ENCODE results near the gene GRIA1.

The GRIA1 gene

GRCh38 chr5:153775923-153776322 lies 285.5 kb downstream of the GRIA1 start:
- Histone ChIP-seq H3K4me1 (ENCODE audit: control insufficient read depth, insufficient read depth, low read length, unreplicated experiment) (no peaks in the 10 kb centered on the region), H3K79me2 (ENCODE audit: control insufficient read depth, insufficient read depth, low read length, unreplicated experiment) (no peaks in the 10 kb centered on the region), H2AFZ (ENCODE audit: low read length, unreplicated experiment) (no peak overlapping the region), H3K4me3 (ENCODE audit: low read depth, low read length) (no peak overlapping the region), H3K36me3 (ENCODE audit: insufficient read depth, low read length) (no peaks in the 10 kb centered on the region), H3K27me3 (ENCODE audit: insufficient read depth, low read length) (no peaks in the 10 kb centered on the region), H3K27ac (ENCODE audit: low read depth, low read length) (no peak overlapping the region)

DNA sequence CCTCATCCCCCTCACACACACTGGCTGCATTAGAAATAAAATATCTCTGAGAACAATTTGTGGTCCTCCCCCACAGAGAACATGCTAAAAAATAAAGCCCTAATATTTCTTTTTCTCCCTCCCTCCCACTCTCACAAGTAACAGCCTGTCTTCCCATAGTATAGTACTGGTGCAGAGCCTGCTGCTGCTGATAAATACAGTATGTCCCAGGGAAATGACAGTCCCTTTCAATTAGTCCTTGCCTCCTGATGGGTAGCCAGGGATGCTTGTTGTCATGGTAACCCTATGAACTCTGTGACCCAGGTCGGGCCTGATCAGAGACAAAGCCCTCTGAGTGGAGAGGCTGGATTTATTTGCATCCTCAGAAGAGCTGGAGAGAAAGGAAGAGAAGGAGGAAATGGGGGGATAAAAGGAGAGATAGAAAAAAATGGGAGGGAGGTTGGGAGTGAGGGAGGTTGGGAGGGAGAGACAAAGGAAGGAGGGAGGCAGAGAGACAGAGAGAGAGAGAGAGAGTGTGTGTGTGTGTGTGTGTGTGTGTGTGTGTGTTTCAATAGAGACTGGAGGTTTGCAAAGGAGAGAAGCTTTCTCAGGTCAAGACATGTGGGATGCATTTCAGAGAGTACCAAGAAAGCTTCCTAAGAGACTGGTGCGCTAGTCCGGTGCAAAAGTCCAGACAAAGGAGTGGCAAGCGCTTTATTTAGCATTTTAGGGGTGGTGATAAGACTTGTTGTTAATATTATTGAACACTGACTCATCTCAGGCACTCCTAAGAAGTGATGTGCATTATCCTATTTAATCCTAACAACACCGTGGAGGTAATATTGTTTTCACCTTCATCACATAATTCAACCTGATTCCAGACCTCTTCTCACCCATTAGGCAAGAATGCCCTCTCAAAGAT lies 287.5 kb downstream of the GRIA1 start:
- Histone ChIP-seq H3K4me3 (ENCODE audit: low read depth, low read length) (no peak overlapping the region), H3K4me1 (ENCODE audit: control insufficient read depth, insufficient read depth, low read length, unreplicated experiment) (no peaks in the 10 kb centered on the region), H2AFZ (ENCODE audit: low read length, unreplicated experiment) (no peak overlapping the region), H3K36me3 (ENCODE audit: insufficient read depth, low read length) (no peaks in the 10 kb centered on the region), H3K27me3 (ENCODE audit: insufficient read depth, low read length) (no peaks in the 10 kb centered on the region), H3K27ac (ENCODE audit: low read depth, low read length) (no peak overlapping the region), H3K79me2 (ENCODE audit: control insufficient read depth, insufficient read depth, low read length, unreplicated experiment) (no peaks in the 10 kb centered on the region)

- no peak overlapping the region for H3K27ac ChIP-seq (ENCODE audit: low read depth, low read length)
- H3K27me3 ChIP-seq (ENCODE audit: insufficient read depth, low read length), result no peaks in the 10 kb centered on the region
- no peaks in the 10 kb centered on the region for H3K4me1 ChIP-seq (ENCODE audit: control insufficient read depth, insufficient read depth, low read length, unreplicated experiment)
- no peaks in the 10 kb centered on the region for H3K79me2 ChIP-seq (ENCODE audit: control insufficient read depth, insufficient read depth, low read length, unreplicated experiment)
- no peak overlapping the region for H2AFZ ChIP-seq (ENCODE audit: low read length, unreplicated experiment)
- no peaks in the 10 kb centered on the region for H3K36me3 ChIP-seq (ENCODE audit: insufficient read depth, low read length)
- H3K4me3 ChIP-seq (ENCODE audit: low read depth, low read length), result no peak overlapping the region
Observed at GRCh38 chr5:153779836-153780235, 289.4 kb downstream of the GRIA1 start.

- Histone ChIP-seq H3K27ac (ENCODE audit: low read depth, low read length) (no peak overlapping the region), H3K4me3 (ENCODE audit: low read depth, low read length) (no peak overlapping the region), H3K79me2 (ENCODE audit: control insufficient read depth, insufficient read depth, low read length, unreplicated experiment) (no peaks in the 10 kb centered on the region), H2AFZ (ENCODE audit: low read length, unreplicated experiment) (no peak overlapping the region), H3K4me1 (ENCODE audit: control insufficient read depth, insufficient read depth, low read length, unreplicated experiment) (no peaks in the 10 kb centered on the region), H3K27me3 (ENCODE audit: insufficient read depth, low read length) (no peaks in the 10 kb centered on the region), H3K36me3 (ENCODE audit: insufficient read depth, low read length) (no peaks in the 10 kb centered on the region)
Observed at GRCh38 chr5:153780876-153781705, 290.6 kb downstream of the GRIA1 start.

GRCh38 chr5:153782589-153783361 lies 292.3 kb downstream of the GRIA1 start:
- H3K27me3 ChIP-seq (ENCODE audit: insufficient read depth, low read length), result no peaks in the 10 kb centered on the region; the same call in 1 of the 2 replicates
- no peaks in the 10 kb centered on the region for H3K79me2 ChIP-seq (ENCODE audit: control insufficient read depth, insufficient read depth, low read length, unreplicated experiment)
- H2AFZ ChIP-seq (ENCODE audit: low read length, unreplicated experiment), result no peak overlapping the region
- H3K4me1 ChIP-seq (ENCODE audit: control insufficient read depth, insufficient read depth, low read length, unreplicated experiment), result no peaks in the 10 kb centered on the region
- no peak overlapping the region for H3K4me3 ChIP-seq (ENCODE audit: low read depth, low read length)
- H3K27ac ChIP-seq (ENCODE audit: low read depth, low read length), result no peak overlapping the region
- no peaks in the 10 kb centered on the region for H3K36me3 ChIP-seq (ENCODE audit: insufficient read depth, low read length)

DNA sequence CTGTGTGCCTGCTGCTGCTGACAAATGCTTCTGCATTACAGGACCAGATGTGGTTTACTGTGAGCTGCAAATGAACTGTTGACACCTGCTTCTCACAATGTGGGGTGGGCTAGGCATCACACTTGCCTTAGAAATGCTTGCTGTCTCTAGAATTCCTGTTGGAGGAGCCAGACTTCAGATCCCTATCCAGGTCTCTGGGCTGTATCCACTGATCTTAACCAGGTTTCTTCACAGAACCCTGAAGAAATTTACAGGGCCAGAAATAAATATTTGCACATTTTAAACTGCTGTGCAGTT lies 292.8 kb downstream of the GRIA1 start:
- no peaks in the 10 kb centered on the region for H3K79me2 ChIP-seq (ENCODE audit: control insufficient read depth, insufficient read depth, low read length, unreplicated experiment)
- no peaks in the 10 kb centered on the region for H3K4me1 ChIP-seq (ENCODE audit: control insufficient read depth, insufficient read depth, low read length, unreplicated experiment)
- no peaks in the 10 kb centered on the region; the same call in 1 of the 2 replicates for H3K27me3 ChIP-seq (ENCODE audit: insufficient read depth, low read length)
- H2AFZ ChIP-seq (ENCODE audit: low read length, unreplicated experiment), result no peak overlapping the region
- no peaks in the 10 kb centered on the region for H3K36me3 ChIP-seq (ENCODE audit: insufficient read depth, low read length)
- H3K27ac ChIP-seq (ENCODE audit: low read depth, low read length), result no peak overlapping the region
- H3K4me3 ChIP-seq (ENCODE audit: low read depth, low read length), result no peak overlapping the region

DNA sequence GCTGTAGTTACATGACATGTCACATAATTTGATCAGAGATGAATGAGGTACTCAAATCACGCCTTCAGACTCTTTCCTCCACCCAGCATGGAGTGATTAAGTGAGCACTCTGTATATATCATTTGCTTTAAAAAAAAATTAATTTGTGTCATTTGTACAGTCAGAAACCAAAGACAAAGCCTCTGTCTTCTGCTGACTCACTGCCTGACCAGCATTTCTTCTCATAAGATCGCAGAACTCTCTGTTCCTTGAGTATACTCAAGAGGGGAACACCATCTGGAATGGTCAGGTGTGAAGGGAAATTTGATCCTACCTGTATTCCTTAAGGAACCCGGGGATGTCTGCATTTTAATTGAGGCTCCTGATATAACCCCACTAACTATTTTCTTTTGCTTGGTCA lies 293.8 kb downstream of the GRIA1 start:
- Histone ChIP-seq H3K27ac (ENCODE audit: low read depth, low read length) (no peak overlapping the region), H3K36me3 (ENCODE audit: insufficient read depth, low read length) (no peaks in the 10 kb centered on the region), H2AFZ (ENCODE audit: low read length, unreplicated experiment) (no peak overlapping the region), H3K4me3 (ENCODE audit: low read depth, low read length) (no peak overlapping the region), H3K4me1 (ENCODE audit: control insufficient read depth, insufficient read depth, low read length, unreplicated experiment) (no peaks in the 10 kb centered on the region), H3K79me2 (ENCODE audit: control insufficient read depth, insufficient read depth, low read length, unreplicated experiment) (no peaks in the 10 kb centered on the region), H3K27me3 (ENCODE audit: insufficient read depth, low read length) (no peaks in the 10 kb centered on the region; the same call in 1 of the 2 replicates)

GRCh38 chr5:153791339-153791738 lies 300.9 kb downstream of the GRIA1 start:
- Histone ChIP-seq H3K27me3 (ENCODE audit: insufficient read depth, low read length) (no peaks in the 10 kb centered on the region; the same call in 1 of the 2 replicates), H3K4me3 (ENCODE audit: low read depth, low read length) (no peak overlapping the region), H3K36me3 (ENCODE audit: insufficient read depth, low read length) (no peaks in the 10 kb centered on the region), H3K4me1 (ENCODE audit: control insufficient read depth, insufficient read depth, low read length, unreplicated experiment) (no peaks in the 10 kb centered on the region), H2AFZ (ENCODE audit: low read length, unreplicated experiment) (no peak overlapping the region), H3K79me2 (ENCODE audit: control insufficient read depth, insufficient read depth, low read length, unreplicated experiment) (no peaks in the 10 kb centered on the region), H3K27ac (ENCODE audit: low read depth, low read length) (no peak overlapping the region)

GRCh38 chr5:153792305-153792704 lies 301.8 kb downstream of the GRIA1 start:
- Histone ChIP-seq H3K4me3 (ENCODE audit: low read depth, low read length) (no peak overlapping the region), H2AFZ (ENCODE audit: low read length, unreplicated experiment) (no peak overlapping the region), H3K27ac (ENCODE audit: low read depth, low read length) (no peak overlapping the region), H3K27me3 (ENCODE audit: insufficient read depth, low read length) (no peaks in the 10 kb centered on the region; the same call in 1 of the 2 replicates), H3K79me2 (ENCODE audit: control insufficient read depth, insufficient read depth, low read length, unreplicated experiment) (no peaks in the 10 kb centered on the region), H3K4me1 (ENCODE audit: control insufficient read depth, insufficient read depth, low read length, unreplicated experiment) (no peaks in the 10 kb centered on the region), H3K36me3 (ENCODE audit: insufficient read depth, low read length) (no peaks in the 10 kb centered on the region)

GRCh38 chr5:153793699-153794098 lies 303.2 kb downstream of the GRIA1 start:
- no peak overlapping the region for H3K27ac ChIP-seq (ENCODE audit: low read depth, low read length)
- no peaks in the 10 kb centered on the region for H3K27me3 ChIP-seq (ENCODE audit: insufficient read depth, low read length)

More at GRCh38 chr5:153793699-153794098, 303.2 kb downstream of the GRIA1 start:
- no peaks in the 10 kb centered on the region for H3K36me3 ChIP-seq (ENCODE audit: insufficient read depth, low read length)
- H3K79me2 ChIP-seq (ENCODE audit: control insufficient read depth, insufficient read depth, low read length, unreplicated experiment), result no peaks in the 10 kb centered on the region
- H2AFZ ChIP-seq (ENCODE audit: low read length, unreplicated experiment), result no peak overlapping the region
- H3K4me3 ChIP-seq (ENCODE audit: low read depth, low read length), result no peak overlapping the region
- H3K4me1 ChIP-seq (ENCODE audit: control insufficient read depth, insufficient read depth, low read length, unreplicated experiment), result no peaks in the 10 kb centered on the region
